Liver (tissue), 9 donors: ENCODE measurements around the gene PRKN. TPM values are rescaled to one million over a fixed set of nuclear protein-coding genes. Genes with fewer than 3 reads are reported as not detected.

Experiments used
- DNase-seq: peaks from one replicate; pipeline ENCODE4 v3.0.0-alpha.2; 2017; ENCODE audit warnings: low spot score
- H3K27ac ChIP-seq, 2 donors: one replicate each; pipeline ENCODE4 v1.7.0; 2013; ENCODE audit warnings: inconsistent platforms in 2 of 2, low read length in 2 of 2, control low read depth in 1 of 2, low read depth in 1 of 2, mild to moderate bottlenecking in 1 of 2
- H3K27me3 ChIP-seq, 4 donors: one replicate each; pipeline versions ENCODE4 v1.6.1 to v1.7.0; 2013; ENCODE audit warnings: low read length in 3 of 4, inconsistent platforms in 1 of 4, mild to moderate bottlenecking in 1 of 4, moderate library complexity in 1 of 4; ENCODE audit not compliant: control insufficient read depth in 4 of 4, insufficient read depth in 4 of 4
- H3K36me3 ChIP-seq, 4 donors: one replicate each; pipeline versions ENCODE4 v1.6.1 to v1.7.0; 2013; ENCODE audit warnings: low read length in 3 of 4, mild to moderate bottlenecking in 3 of 4, low read depth in 1 of 4, moderate library complexity in 1 of 4; ENCODE audit not compliant: control insufficient read depth in 4 of 4, insufficient read depth in 3 of 4
- H3K4me1 ChIP-seq, 4 donors: one replicate each; pipeline versions ENCODE4 v1.6.1 to v1.7.0; 2013; ENCODE audit warnings: low read length in 3 of 4, mild to moderate bottlenecking in 3 of 4, moderate library complexity in 1 of 4; ENCODE audit not compliant: control insufficient read depth in 4 of 4, insufficient read depth in 4 of 4
- H3K4me3 ChIP-seq, 3 donors: one replicate each; pipeline versions ENCODE4 v1.6.1 to v1.7.0; 2013; ENCODE audit warnings: low read length in 3 of 3, control low read depth in 1 of 3, low read depth in 1 of 3, mild to moderate bottlenecking in 1 of 3
- H3K9ac ChIP-seq, 2 donors: one replicate each; pipeline ENCODE4 v1.7.0; 2013; ENCODE audit warnings: low read length in 2 of 2, mild to moderate bottlenecking in 2 of 2, moderate library complexity in 2 of 2, control low read depth in 1 of 2, low read depth in 1 of 2
- H3K9me3 ChIP-seq, 4 donors: one replicate each; pipeline versions ENCODE4 v1.6.1 to v1.7.0; 2013; ENCODE audit warnings: low read length in 3 of 4; ENCODE audit not compliant: control insufficient read depth in 4 of 4
- EGR1 ChIP-seq, 2 donors: IDR thresholded peaks; 2 replicates each; pipeline ENCODE4 v1.6.1; 2016 to 2018; ENCODE audit warnings: antibody characterized with exemption in 2 of 2, low read depth in 2 of 2
- FOXA1 ChIP-seq: IDR thresholded peaks from 2 replicates; pipeline ENCODE4 v1.6.1; 2016; ENCODE audit warnings: antibody characterized with exemption
- FOXA2 ChIP-seq: IDR thresholded peaks from 2 replicates; pipeline ENCODE4 v1.6.1; 2016; ENCODE audit warnings: antibody characterized with exemption
- GABPA ChIP-seq, 2 donors: IDR thresholded peaks in 1 of 2; conservative IDR thresholded peaks in 1 of 2; 2 replicates each; pipeline ENCODE4 v1.6.1; 2016; ENCODE audit warnings: antibody characterized with exemption in 2 of 2, mild to moderate bottlenecking in 1 of 2, moderate library complexity in 1 of 2
- HNF4A ChIP-seq, 2 donors: conservative IDR thresholded peaks; 2 replicates each; pipeline ENCODE4 v1.6.1; 2016; ENCODE audit warnings: antibody characterized with exemption in 2 of 2, mild to moderate bottlenecking in 2 of 2
- HNF4G ChIP-seq: IDR thresholded peaks from 2 replicates; pipeline ENCODE4 v1.6.1; 2016; ENCODE audit warnings: antibody characterized with exemption
- JUND ChIP-seq, 2 donors: IDR thresholded peaks; 2 replicates each; pipeline ENCODE4 v1.6.1; 2016; ENCODE audit warnings: antibody characterized with exemption in 2 of 2
- NR2F2 ChIP-seq: IDR thresholded peaks from 2 replicates; pipeline ENCODE4 v1.6.1; 2016; ENCODE audit warnings: antibody characterized with exemption
- RAD21 ChIP-seq, 2 donors: IDR thresholded peaks; 2 replicates each; pipeline ENCODE4 v1.6.1; 2016; ENCODE audit warnings: antibody characterized with exemption in 2 of 2, mild to moderate bottlenecking in 2 of 2
- RXRA ChIP-seq, 2 donors: IDR thresholded peaks; 2 replicates each; pipeline ENCODE4 v1.6.1; 2017 to 2018; ENCODE audit warnings: antibody characterized with exemption in 2 of 2, mild to moderate bottlenecking in 1 of 2
- SP1 ChIP-seq: IDR thresholded peaks from 2 replicates; pipeline ENCODE4 v1.6.1; 2018; ENCODE audit warnings: antibody characterized with exemption, mild to moderate bottlenecking
- TAF1 ChIP-seq: conservative IDR thresholded peaks from 2 replicates; pipeline ENCODE4 v1.6.1; 2016; ENCODE audit warnings: antibody characterized with exemption, mild to moderate bottlenecking
- YY1 ChIP-seq: IDR thresholded peaks from 2 replicates; pipeline ENCODE4 v1.6.1; 2016; ENCODE audit warnings: antibody characterized with exemption, mild to moderate bottlenecking
- WGBS: extraction: QIAGEN DNeasy Blood & Tissue Kit; methylation state at CpG from one replicate; pipeline ENCODE4 v1.1.7; 2013; 5-methylcytosine and 5-hydroxymethylcytosine counted together
- polyA plus RNA-seq, 2 donors: library from polyadenylated mRNA; stranded (reverse) in 1 of 2; unstranded in 1 of 2; fragments of 200-250 nt in 1 of 2; fragments of >200 nt in 1 of 2; fragmentation: Nextera tagmentation in 1 of 2; extraction: Ambion mirVana in 1 of 2; gene quantifications; one replicate each; pipeline versions ENCODE4 v1.2.1 to v1.2.3, GENCODE V29; 2013 to 2015
- total RNA-seq, 2 donors: library from RNA; depleted of rRNA; stranded (reverse); fragments of >200 nt; gene quantifications; one replicate each; pipeline ENCODE4 v1.2.3, GENCODE V29; 2014
- TF ChIP-seq, protein P1 (sequence below): IDR thresholded peaks from 2 replicates; pipeline ENCODE4 v1.6.1; 2016; ENCODE audit warnings: antibody characterized with exemption
- TF ChIP-seq, protein P2 (sequence below): IDR thresholded peaks from 2 replicates; pipeline ENCODE4 v1.6.1; 2016; ENCODE audit warnings: antibody characterized with exemption
- TF ChIP-seq, protein P3 (sequence below): fragments of 150-350 bp; IDR thresholded peaks from 2 replicates; pipeline ENCODE4 v1.5.1; 2017; ENCODE audit warnings: improper control_type of control experiment, low read depth, low read length; ENCODE audit not compliant: missing input control
- TF ChIP-seq, protein P4 (sequence below): IDR thresholded peaks from 2 replicates; pipeline ENCODE4 v1.6.1; 2016; ENCODE audit warnings: antibody characterized with exemption, mild to moderate bottlenecking
- TF ChIP-seq, protein P5 (sequence below): IDR thresholded peaks from 2 replicates; pipeline ENCODE4 v1.6.1; 2016; ENCODE audit warnings: antibody characterized with exemption
- donor health status: healthy.
- donor health status: healthy.
- donor health status: healthy.
- donor health status: healthy.
- donor health status: healthy.

The PRKN gene
- total and polyA plus RNA-seq, 4 donors: 0.47 to 4.1 (median 3.2) TPM

DNA sequence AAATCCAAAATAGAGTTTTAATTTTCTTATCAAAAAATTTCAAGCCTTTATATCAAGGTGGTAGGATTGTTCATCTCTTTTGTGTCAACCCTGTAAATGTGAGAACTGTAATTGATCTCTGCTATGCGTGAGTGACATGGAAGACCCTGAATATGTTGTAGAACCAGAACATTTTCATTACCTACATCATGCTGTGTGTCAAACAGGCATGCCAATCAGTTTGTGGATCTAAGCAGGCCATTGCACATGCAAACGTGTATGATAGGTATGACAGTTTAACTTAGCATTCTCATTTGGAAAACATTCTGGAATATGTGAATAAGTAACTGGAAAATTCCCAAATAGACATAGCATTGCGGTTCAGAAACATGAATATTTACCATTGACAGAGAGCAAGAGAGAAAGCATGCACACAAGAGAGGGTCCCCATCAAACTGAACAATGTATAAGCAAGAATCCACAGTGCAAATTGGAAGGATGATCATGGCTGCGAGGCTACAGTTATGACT, 812.1 kb downstream of the PRKN start:
- no peak overlapping the region for H3K9ac ChIP-seq
- no peaks in the 10 kb centered on the region for H3K27me3 ChIP-seq
- H3K27ac ChIP-seq: no peak overlapping the region
- H3K4me3 ChIP-seq: no peak overlapping the region
- H3K36me3 ChIP-seq: no peaks in the 10 kb centered on the region
- no peaks in the 10 kb centered on the region for H3K4me1 ChIP-seq
- no peaks in the 10 kb centered on the region for H3K9me3 ChIP-seq
- WGBS: 90% methylated on average over 4 of the region's 4 CpGs
- no peak for DNase-seq
- no peak for TF ChIP-seq RAD21 (IDR thresholded peaks at IDR 0.05)
- no peak for TF ChIP-seq YY1
- no peak for TF ChIP-seq GABPA (IDR thresholded peaks at IDR 0.05 in 1 of 2, conservative IDR thresholded peaks at IDR 0.05 in 1 of 2)
- no peak for TF ChIP-seq NR2F2

DNA sequence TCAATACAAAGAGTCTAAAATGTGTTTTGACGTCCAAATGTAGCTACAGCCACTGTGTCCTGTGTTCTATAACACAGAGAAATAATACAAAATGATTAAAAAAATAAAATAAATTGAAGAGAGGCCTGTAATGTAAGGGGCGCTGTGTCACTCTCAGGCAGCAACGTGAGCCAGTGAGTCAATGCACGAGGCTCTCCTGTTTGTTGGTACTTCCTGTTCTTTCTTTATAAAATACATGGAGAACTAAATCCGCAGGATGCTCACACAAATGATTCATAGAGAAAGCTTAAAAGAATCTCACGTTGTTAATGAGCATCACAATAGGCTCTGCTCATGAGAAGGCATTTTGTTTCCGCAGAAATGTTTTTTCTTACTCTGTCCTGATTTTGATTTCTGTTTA, 818.7 kb downstream of the PRKN start:
- 85% methylated on average over 7 of the region's 7 CpGs for WGBS
- Histone ChIP-seq H3K27me3 (no peaks in the 10 kb centered on the region), H3K9me3 (no peaks in the 10 kb centered on the region), H3K4me1 (no peaks in the 10 kb centered on the region), H3K36me3 (no peaks in the 10 kb centered on the region), H3K9ac (no peak overlapping the region), H3K27ac (no peak overlapping the region), H3K4me3 (no peak overlapping the region)
- DNase-seq: no peak
- TF ChIP-seq, protein P1, sequence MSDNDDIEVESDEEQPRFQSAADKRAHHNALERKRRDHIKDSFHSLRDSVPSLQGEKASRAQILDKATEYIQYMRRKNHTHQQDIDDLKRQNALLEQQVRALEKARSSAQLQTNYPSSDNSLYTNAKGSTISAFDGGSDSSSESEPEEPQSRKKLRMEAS: no peak
- TF ChIP-seq NR2F2: no peak
- TF ChIP-seq, protein P2, sequence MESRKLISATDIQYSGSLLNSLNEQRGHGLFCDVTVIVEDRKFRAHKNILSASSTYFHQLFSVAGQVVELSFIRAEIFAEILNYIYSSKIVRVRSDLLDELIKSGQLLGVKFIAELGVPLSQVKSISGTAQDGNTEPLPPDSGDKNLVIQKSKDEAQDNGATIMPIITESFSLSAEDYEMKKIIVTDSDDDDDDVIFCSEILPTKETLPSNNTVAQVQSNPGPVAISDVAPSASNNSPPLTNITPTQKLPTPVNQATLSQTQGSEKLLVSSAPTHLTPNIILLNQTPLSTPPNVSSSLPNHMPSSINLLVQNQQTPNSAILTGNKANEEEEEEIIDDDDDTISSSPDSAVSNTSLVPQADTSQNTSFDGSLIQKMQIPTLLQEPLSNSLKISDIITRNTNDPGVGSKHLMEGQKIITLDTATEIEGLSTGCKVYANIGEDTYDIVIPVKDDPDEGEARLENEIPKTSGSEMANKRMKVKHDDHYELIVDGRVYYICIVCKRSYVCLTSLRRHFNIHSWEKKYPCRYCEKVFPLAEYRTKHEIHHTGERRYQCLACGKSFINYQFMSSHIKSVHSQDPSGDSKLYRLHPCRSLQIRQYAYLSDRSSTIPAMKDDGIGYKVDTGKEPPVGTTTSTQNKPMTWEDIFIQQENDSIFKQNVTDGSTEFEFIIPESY: no peak
- TF ChIP-seq JUND (IDR thresholded peaks at IDR 0.05): no peak
- TF ChIP-seq HNF4A (conservative IDR thresholded peaks at IDR 0.05): no peak
- TF ChIP-seq YY1: no peak

DNA sequence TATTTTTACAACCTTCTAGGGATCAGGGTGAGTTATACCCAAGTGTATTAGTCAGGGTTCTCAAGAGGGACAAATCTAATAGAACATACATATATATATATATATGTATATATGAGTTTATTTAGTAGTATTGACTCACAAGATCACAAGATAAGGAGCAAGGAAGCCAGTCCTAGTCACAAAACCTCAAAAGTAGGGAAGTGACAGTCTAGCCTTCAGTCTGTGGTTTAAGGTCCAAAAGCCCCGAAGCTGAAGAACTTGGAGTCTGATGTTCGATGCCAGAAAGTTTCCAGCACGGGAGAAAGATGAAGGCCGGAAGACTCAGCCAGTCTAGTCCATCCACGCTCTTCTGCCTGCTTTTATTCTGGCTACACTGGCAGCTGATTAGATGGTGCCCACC, 821.0 kb downstream of the PRKN start:
- DNase-seq: no peak
- Histone ChIP-seq H3K36me3 (no peaks in the 10 kb centered on the region), H3K4me1 (no peaks in the 10 kb centered on the region), H3K27me3 (no peaks in the 10 kb centered on the region), H3K4me3 (no peak overlapping the region), H3K9me3 (no peaks in the 10 kb centered on the region), H3K27ac (no peak overlapping the region), H3K9ac (no peak overlapping the region)
- WGBS: 88% methylated on average over 5 of the region's 5 CpGs
- no peak for TF ChIP-seq FOXA2
- TF ChIP-seq, protein P1: no peak
- TF ChIP-seq FOXA1: no peak
- TF ChIP-seq TAF1: no peak
- no peak for TF ChIP-seq EGR1 (IDR thresholded peaks at IDR 0.05; ENCODE audit: low read depth in 2 of 2)
- no peak for TF ChIP-seq JUND (IDR thresholded peaks at IDR 0.05)
- TF ChIP-seq NR2F2: no peak
- no peak for TF ChIP-seq YY1
- TF ChIP-seq HNF4A (conservative IDR thresholded peaks at IDR 0.05): no peak
- no peak for TF ChIP-seq SP1
- TF ChIP-seq, protein P3, sequence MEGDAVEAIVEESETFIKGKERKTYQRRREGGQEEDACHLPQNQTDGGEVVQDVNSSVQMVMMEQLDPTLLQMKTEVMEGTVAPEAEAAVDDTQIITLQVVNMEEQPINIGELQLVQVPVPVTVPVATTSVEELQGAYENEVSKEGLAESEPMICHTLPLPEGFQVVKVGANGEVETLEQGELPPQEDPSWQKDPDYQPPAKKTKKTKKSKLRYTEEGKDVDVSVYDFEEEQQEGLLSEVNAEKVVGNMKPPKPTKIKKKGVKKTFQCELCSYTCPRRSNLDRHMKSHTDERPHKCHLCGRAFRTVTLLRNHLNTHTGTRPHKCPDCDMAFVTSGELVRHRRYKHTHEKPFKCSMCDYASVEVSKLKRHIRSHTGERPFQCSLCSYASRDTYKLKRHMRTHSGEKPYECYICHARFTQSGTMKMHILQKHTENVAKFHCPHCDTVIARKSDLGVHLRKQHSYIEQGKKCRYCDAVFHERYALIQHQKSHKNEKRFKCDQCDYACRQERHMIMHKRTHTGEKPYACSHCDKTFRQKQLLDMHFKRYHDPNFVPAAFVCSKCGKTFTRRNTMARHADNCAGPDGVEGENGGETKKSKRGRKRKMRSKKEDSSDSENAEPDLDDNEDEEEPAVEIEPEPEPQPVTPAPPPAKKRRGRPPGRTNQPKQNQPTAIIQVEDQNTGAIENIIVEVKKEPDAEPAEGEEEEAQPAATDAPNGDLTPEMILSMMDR: no peak
- TF ChIP-seq GABPA (IDR thresholded peaks at IDR 0.05 in 1 of 2, conservative IDR thresholded peaks at IDR 0.05 in 1 of 2): no peak
- TF ChIP-seq RAD21 (IDR thresholded peaks at IDR 0.05): no peak
- TF ChIP-seq, protein P4, sequence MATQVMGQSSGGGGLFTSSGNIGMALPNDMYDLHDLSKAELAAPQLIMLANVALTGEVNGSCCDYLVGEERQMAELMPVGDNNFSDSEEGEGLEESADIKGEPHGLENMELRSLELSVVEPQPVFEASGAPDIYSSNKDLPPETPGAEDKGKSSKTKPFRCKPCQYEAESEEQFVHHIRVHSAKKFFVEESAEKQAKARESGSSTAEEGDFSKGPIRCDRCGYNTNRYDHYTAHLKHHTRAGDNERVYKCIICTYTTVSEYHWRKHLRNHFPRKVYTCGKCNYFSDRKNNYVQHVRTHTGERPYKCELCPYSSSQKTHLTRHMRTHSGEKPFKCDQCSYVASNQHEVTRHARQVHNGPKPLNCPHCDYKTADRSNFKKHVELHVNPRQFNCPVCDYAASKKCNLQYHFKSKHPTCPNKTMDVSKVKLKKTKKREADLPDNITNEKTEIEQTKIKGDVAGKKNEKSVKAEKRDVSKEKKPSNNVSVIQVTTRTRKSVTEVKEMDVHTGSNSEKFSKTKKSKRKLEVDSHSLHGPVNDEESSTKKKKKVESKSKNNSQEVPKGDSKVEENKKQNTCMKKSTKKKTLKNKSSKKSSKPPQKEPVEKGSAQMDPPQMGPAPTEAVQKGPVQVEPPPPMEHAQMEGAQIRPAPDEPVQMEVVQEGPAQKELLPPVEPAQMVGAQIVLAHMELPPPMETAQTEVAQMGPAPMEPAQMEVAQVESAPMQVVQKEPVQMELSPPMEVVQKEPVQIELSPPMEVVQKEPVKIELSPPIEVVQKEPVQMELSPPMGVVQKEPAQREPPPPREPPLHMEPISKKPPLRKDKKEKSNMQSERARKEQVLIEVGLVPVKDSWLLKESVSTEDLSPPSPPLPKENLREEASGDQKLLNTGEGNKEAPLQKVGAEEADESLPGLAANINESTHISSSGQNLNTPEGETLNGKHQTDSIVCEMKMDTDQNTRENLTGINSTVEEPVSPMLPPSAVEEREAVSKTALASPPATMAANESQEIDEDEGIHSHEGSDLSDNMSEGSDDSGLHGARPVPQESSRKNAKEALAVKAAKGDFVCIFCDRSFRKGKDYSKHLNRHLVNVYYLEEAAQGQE: no peak
- TF ChIP-seq, protein P2: no peak
- no peak for TF ChIP-seq RXRA (IDR thresholded peaks at IDR 0.05)
- no peak for TF ChIP-seq HNF4G
- TF ChIP-seq, protein P5, sequence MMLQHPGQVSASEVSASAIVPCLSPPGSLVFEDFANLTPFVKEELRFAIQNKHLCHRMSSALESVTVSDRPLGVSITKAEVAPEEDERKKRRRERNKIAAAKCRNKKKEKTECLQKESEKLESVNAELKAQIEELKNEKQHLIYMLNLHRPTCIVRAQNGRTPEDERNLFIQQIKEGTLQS: no peak
